WTC11 (cell line): ENCODE results near the gene TNRC6A. TPM values are rescaled to one million over a fixed set of nuclear protein-coding genes. Genes with fewer than 3 reads are reported as not detected.

Experiments
- ESRRA ChIP-seq: sonication (generic); formaldehyde crosslinking; IDR thresholded peaks from 2 replicates; pipeline ENCODE4 v1.8.1; 2022; ENCODE audit warnings: mild to moderate bottlenecking, missing genetic modification reagents, borderline replicate concordance
- FOXK1 ChIP-seq: sonication (generic); formaldehyde crosslinking; IDR thresholded peaks from 2 replicates; pipeline ENCODE4 v1.8.0; 2022; ENCODE audit warnings: mild to moderate bottlenecking, moderate library complexity, missing genetic modification reagents
- GABPB1 ChIP-seq: sonication (generic); formaldehyde crosslinking; IDR thresholded peaks from 2 replicates; pipeline ENCODE4 v1.8.1; 2023; ENCODE audit warnings: mild to moderate bottlenecking, missing genetic modification reagents
- KAT7 ChIP-seq: sonication (generic); formaldehyde crosslinking; IDR thresholded peaks from 2 replicates; pipeline ENCODE4 v1.8.1; 2023; ENCODE audit warnings: missing genetic modification reagents, mild to moderate bottlenecking, borderline replicate concordance
- MXD4 ChIP-seq: fragments of 250-450 bp; sonication (Bioruptor Pico); IDR thresholded peaks from 2 replicates; pipeline ENCODE4 v1.8.0; 2021; ENCODE audit warnings: mild to moderate bottlenecking, moderate library complexity, borderline replicate concordance
- MYBL2 ChIP-seq: sonication (generic); formaldehyde crosslinking; IDR thresholded peaks from 2 replicates; pipeline ENCODE4 v1.8.1; 2023; ENCODE audit warnings: mild to moderate bottlenecking, moderate library complexity, missing genetic modification reagents
- OVOL2 ChIP-seq: fragments of 250-450 bp; sonication (Bioruptor Pico); IDR thresholded peaks from 2 replicates; pipeline ENCODE4 v1.9.0; 2021; ENCODE audit warnings: mild to moderate bottlenecking, borderline replicate concordance
- SP1 ChIP-seq: sonication (generic); formaldehyde crosslinking; conservative IDR thresholded peaks from 2 replicates; pipeline ENCODE4 v1.8.1; 2022; ENCODE audit warnings: missing genetic modification reagents
- TEAD1 ChIP-seq: sonication (generic); formaldehyde crosslinking; IDR thresholded peaks from 2 replicates; pipeline ENCODE4 v1.8.0; 2022; ENCODE audit warnings: mild to moderate bottlenecking, missing genetic modification reagents
- TP53 ChIP-seq: sonication (generic); formaldehyde crosslinking; IDR thresholded peaks from 2 replicates; pipeline ENCODE4 v1.8.1; 2023; ENCODE audit warnings: mild to moderate bottlenecking, missing genetic modification reagents
- ZNF416 ChIP-seq: fragments of 250-450 bp; sonication (Bioruptor Pico); IDR thresholded peaks from 2 replicates; pipeline ENCODE4 v1.9.0; 2021; ENCODE audit warnings: mild to moderate bottlenecking, inconsistent platforms
- ZNF423 ChIP-seq: fragments of 250-450 bp; sonication (Bioruptor Pico); IDR thresholded peaks from 2 replicates; pipeline ENCODE4 v2.1.2; 2022; ENCODE audit warnings: mild to moderate bottlenecking, moderate library complexity
- total RNA-seq: library from RNA; stranded (reverse); gene quantifications from 3 replicates; pipeline ENCODE4 v1.2.3, GENCODE V29; 2021
- TF ChIP-seq, protein P1 (sequence below): fragments of 250-450 bp; sonication (Bioruptor Pico); conservative IDR thresholded peaks from 2 replicates; pipeline ENCODE4 v1.9.0; 2021; ENCODE audit warnings: mild to moderate bottlenecking
- TF ChIP-seq, protein P2 (sequence below): sonication (generic); formaldehyde crosslinking; IDR thresholded peaks from 2 replicates; pipeline ENCODE4 v1.8.0; 2022; ENCODE audit warnings: missing genetic modification reagents
- TF ChIP-seq, protein P3 (sequence below): sonication (generic); formaldehyde crosslinking; IDR thresholded peaks from 2 replicates; pipeline ENCODE4 v1.8.0; 2023; ENCODE audit warnings: mild to moderate bottlenecking, missing genetic modification reagents
- TF ChIP-seq, protein P4 (sequence below): sonication (generic); formaldehyde crosslinking; IDR thresholded peaks from 2 replicates; pipeline ENCODE4 v1.8.1; 2023; ENCODE audit warnings: mild to moderate bottlenecking, missing genetic modification reagents, borderline replicate concordance
- TF ChIP-seq, protein P5 (sequence below): sonication (generic); formaldehyde crosslinking; IDR thresholded peaks from 2 replicates; pipeline ENCODE4 v1.8.0; 2023; ENCODE audit warnings: missing genetic modification reagents, mild to moderate bottlenecking, borderline replicate concordance
- TF ChIP-seq, protein P6 (sequence below): fragments of 250-450 bp; sonication (Bioruptor Pico); IDR thresholded peaks from 2 replicates; pipeline ENCODE4 v1.9.0; 2021; ENCODE audit warnings: mild to moderate bottlenecking
- TF ChIP-seq, protein P7 (sequence below): sonication (generic); formaldehyde crosslinking; IDR thresholded peaks from 2 replicates; pipeline ENCODE4 v1.8.1; 2023; ENCODE audit warnings: mild to moderate bottlenecking, missing genetic modification reagents, moderate library complexity

The TNRC6A gene
- total RNA-seq, 1 experiment from 2014 or later: 86.3 TPM

DNA sequence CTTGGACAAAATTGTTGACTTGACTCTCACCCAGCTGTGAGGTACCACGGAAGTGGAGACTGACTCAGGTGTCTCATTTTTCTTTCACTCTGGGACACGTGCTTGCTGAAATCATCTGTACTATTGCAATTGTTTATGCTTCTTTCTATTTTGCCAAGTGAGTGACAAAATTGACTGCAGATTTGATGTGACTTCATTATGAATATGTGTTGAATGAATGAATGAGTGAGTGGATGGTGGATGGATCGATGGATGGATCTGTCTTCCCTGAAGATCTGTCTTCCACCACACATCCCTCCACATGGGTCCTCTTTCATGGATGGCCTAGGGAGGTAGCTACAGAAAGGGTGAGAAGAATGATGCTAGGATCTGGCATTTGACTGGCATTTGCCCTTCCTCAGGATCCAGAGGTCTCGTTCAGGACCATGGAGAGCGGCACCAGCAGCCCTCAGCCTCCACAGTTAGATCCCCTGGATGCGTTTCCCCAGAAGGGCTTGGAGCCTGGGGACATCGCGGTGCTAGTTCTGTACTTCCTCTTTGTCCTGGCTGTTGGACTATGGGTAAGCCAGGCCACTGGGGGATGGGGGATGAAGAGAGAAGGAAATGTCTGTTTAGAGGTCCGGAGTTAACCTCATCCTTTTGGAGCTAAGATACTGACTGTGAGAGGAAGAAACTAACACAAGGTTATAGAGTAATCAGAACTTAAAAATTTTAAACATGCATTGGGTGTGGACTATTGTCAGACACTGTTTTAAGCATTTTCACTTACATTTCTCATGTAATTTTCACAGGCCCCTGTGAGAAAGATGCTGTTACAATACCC, 129.0 kb downstream of the TNRC6A start (continued):
- TF ChIP-seq, protein P1, sequence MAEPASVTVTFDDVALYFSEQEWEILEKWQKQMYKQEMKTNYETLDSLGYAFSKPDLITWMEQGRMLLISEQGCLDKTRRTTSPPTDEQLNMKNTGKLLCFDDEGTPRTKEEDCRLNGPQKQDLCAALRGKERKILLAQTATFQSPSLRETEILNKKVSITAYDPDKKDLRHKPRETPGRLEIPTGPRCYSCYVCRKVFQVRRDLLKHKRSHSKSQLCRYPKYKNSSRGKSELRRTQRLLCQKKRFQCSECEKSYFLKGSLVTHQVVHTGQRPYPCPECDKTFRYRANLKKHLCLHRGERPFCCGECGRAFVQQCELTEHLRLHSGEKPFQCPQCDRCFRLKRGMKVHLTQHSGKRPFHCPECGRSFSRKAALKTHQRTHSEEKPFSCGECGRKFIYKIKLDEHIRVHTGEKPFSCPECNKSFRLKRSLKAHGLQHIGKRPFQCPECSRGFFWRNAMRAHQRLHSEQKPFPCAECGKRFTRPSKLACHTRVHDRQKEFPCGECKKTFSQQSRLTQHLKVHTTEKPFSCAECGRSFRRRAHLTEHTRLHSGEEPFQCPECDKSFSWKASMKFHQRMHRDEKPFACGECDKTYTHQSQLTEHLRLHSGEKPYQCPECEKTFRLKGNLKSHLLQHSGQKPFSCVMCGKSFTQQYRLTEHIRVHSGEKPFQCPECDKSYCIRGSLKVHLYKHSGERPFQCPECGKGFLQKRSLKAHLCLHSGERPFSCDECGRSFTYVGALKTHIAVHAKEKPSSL (CRISPR knock-in tag): no peak
- no peak for TF ChIP-seq ZNF416 (CRISPR knock-in tag)
- TF ChIP-seq, protein P2, sequence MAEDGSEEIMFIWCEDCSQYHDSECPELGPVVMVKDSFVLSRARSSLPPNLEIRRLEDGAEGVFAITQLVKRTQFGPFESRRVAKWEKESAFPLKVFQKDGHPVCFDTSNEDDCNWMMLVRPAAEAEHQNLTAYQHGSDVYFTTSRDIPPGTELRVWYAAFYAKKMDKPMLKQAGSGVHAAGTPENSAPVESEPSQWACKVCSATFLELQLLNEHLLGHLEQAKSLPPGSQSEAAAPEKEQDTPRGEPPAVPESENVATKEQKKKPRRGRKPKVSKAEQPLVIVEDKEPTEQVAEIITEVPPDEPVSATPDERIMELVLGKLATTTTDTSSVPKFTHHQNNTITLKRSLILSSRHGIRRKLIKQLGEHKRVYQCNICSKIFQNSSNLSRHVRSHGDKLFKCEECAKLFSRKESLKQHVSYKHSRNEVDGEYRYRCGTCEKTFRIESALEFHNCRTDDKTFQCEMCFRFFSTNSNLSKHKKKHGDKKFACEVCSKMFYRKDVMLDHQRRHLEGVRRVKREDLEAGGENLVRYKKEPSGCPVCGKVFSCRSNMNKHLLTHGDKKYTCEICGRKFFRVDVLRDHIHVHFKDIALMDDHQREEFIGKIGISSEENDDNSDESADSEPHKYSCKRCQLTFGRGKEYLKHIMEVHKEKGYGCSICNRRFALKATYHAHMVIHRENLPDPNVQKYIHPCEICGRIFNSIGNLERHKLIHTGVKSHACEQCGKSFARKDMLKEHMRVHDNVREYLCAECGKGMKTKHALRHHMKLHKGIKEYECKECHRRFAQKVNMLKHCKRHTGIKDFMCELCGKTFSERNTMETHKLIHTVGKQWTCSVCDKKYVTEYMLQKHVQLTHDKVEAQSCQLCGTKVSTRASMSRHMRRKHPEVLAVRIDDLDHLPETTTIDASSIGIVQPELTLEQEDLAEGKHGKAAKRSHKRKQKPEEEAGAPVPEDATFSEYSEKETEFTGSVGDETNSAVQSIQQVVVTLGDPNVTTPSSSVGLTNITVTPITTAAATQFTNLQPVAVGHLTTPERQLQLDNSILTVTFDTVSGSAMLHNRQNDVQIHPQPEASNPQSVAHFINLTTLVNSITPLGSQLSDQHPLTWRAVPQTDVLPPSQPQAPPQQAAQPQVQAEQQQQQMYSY (CRISPR knock-in tag): no peak
- TF ChIP-seq, protein P3, sequence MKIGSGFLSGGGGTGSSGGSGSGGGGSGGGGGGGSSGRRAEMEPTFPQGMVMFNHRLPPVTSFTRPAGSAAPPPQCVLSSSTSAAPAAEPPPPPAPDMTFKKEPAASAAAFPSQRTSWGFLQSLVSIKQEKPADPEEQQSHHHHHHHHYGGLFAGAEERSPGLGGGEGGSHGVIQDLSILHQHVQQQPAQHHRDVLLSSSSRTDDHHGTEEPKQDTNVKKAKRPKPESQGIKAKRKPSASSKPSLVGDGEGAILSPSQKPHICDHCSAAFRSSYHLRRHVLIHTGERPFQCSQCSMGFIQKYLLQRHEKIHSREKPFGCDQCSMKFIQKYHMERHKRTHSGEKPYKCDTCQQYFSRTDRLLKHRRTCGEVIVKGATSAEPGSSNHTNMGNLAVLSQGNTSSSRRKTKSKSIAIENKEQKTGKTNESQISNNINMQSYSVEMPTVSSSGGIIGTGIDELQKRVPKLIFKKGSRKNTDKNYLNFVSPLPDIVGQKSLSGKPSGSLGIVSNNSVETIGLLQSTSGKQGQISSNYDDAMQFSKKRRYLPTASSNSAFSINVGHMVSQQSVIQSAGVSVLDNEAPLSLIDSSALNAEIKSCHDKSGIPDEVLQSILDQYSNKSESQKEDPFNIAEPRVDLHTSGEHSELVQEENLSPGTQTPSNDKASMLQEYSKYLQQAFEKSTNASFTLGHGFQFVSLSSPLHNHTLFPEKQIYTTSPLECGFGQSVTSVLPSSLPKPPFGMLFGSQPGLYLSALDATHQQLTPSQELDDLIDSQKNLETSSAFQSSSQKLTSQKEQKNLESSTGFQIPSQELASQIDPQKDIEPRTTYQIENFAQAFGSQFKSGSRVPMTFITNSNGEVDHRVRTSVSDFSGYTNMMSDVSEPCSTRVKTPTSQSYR (CRISPR knock-in tag): 0 out of 2 replicates have a peak, but pooled peaks have one; percentile 59
- TF ChIP-seq, protein P4, sequence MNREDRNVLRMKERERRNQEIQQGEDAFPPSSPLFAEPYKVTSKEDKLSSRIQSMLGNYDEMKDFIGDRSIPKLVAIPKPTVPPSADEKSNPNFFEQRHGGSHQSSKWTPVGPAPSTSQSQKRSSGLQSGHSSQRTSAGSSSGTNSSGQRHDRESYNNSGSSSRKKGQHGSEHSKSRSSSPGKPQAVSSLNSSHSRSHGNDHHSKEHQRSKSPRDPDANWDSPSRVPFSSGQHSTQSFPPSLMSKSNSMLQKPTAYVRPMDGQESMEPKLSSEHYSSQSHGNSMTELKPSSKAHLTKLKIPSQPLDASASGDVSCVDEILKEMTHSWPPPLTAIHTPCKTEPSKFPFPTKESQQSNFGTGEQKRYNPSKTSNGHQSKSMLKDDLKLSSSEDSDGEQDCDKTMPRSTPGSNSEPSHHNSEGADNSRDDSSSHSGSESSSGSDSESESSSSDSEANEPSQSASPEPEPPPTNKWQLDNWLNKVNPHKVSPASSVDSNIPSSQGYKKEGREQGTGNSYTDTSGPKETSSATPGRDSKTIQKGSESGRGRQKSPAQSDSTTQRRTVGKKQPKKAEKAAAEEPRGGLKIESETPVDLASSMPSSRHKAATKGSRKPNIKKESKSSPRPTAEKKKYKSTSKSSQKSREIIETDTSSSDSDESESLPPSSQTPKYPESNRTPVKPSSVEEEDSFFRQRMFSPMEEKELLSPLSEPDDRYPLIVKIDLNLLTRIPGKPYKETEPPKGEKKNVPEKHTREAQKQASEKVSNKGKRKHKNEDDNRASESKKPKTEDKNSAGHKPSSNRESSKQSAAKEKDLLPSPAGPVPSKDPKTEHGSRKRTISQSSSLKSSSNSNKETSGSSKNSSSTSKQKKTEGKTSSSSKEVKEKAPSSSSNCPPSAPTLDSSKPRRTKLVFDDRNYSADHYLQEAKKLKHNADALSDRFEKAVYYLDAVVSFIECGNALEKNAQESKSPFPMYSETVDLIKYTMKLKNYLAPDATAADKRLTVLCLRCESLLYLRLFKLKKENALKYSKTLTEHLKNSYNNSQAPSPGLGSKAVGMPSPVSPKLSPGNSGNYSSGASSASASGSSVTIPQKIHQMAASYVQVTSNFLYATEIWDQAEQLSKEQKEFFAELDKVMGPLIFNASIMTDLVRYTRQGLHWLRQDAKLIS (CRISPR knock-in tag): no peak
- TF ChIP-seq, protein P5, sequence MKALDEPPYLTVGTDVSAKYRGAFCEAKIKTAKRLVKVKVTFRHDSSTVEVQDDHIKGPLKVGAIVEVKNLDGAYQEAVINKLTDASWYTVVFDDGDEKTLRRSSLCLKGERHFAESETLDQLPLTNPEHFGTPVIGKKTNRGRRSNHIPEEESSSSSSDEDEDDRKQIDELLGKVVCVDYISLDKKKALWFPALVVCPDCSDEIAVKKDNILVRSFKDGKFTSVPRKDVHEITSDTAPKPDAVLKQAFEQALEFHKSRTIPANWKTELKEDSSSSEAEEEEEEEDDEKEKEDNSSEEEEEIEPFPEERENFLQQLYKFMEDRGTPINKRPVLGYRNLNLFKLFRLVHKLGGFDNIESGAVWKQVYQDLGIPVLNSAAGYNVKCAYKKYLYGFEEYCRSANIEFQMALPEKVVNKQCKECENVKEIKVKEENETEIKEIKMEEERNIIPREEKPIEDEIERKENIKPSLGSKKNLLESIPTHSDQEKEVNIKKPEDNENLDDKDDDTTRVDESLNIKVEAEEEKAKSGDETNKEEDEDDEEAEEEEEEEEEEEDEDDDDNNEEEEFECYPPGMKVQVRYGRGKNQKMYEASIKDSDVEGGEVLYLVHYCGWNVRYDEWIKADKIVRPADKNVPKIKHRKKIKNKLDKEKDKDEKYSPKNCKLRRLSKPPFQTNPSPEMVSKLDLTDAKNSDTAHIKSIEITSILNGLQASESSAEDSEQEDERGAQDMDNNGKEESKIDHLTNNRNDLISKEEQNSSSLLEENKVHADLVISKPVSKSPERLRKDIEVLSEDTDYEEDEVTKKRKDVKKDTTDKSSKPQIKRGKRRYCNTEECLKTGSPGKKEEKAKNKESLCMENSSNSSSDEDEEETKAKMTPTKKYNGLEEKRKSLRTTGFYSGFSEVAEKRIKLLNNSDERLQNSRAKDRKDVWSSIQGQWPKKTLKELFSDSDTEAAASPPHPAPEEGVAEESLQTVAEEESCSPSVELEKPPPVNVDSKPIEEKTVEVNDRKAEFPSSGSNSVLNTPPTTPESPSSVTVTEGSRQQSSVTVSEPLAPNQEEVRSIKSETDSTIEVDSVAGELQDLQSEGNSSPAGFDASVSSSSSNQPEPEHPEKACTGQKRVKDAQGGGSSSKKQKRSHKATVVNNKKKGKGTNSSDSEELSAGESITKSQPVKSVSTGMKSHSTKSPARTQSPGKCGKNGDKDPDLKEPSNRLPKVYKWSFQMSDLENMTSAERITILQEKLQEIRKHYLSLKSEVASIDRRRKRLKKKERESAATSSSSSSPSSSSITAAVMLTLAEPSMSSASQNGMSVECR: peak; percentile 88; the same call in 1 of the 2 replicates
- TF ChIP-seq, protein P6, sequence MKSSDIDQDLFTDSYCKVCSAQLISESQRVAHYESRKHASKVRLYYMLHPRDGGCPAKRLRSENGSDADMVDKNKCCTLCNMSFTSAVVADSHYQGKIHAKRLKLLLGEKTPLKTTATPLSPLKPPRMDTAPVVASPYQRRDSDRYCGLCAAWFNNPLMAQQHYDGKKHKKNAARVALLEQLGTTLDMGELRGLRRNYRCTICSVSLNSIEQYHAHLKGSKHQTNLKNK (CRISPR knock-in tag): no peak
- TF ChIP-seq OVOL2 (CRISPR knock-in tag): no peak
- 0 out of 2 replicates have a peak, but pooled peaks have one; percentile 73 for TF ChIP-seq KAT7 (CRISPR knock-in tag)
- TF ChIP-seq MYBL2 (CRISPR knock-in tag): no peak
- TF ChIP-seq TEAD1 (CRISPR knock-in tag): peak; percentile 83
- TF ChIP-seq SP1 (CRISPR knock-in tag): no peak
- no peak for TF ChIP-seq ZNF423 (CRISPR knock-in tag)
- 0 out of 2 replicates have a peak, but pooled peaks have one; percentile 57 for TF ChIP-seq ESRRA (CRISPR knock-in tag)
- TF ChIP-seq TP53 (CRISPR knock-in tag): no peak
- peak; percentile 31; the same call in 1 of the 2 replicates for TF ChIP-seq GABPB1 (CRISPR knock-in tag)
- no peak for TF ChIP-seq MXD4
- no peak for TF ChIP-seq FOXK1 (CRISPR knock-in tag)
- TF ChIP-seq, protein P7, sequence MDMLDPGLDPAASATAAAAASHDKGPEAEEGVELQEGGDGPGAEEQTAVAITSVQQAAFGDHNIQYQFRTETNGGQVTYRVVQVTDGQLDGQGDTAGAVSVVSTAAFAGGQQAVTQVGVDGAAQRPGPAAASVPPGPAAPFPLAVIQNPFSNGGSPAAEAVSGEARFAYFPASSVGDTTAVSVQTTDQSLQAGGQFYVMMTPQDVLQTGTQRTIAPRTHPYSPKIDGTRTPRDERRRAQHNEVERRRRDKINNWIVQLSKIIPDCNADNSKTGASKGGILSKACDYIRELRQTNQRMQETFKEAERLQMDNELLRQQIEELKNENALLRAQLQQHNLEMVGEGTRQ: no peak
